OCI-LY1 (cell line): Measurements from ENCODE around the gene NUDT2.
A peak's percentile ranks its signal among the peaks of the same experiment; 100 is the strongest.

ENCODE experiments used
- H2AFZ ChIP-seq: fragments of 200-600 bp; sonication (generic), shearing (Covaris generic); 2 replicates; pipeline ENCODE4 v1.6.0; 2014; ENCODE audit warnings: antibody characterized with exemption, mild to moderate bottlenecking, low read length
- H3F3A ChIP-seq: fragments of 200-600 bp; sonication (generic), shearing (Covaris generic); 2 replicates; pipeline ENCODE4 v1.6.0; 2014; ENCODE audit warnings: mild to moderate bottlenecking, antibody characterized with exemption, low read length, moderate library complexity; ENCODE audit not compliant: insufficient read depth
- H3K27ac ChIP-seq: fragments of 200-600 bp; sonication (generic); 2 replicates; pipeline ENCODE4 v1.5.1; 2014; ENCODE audit warnings: low read length, mixed run types, mild to moderate bottlenecking, low read depth; ENCODE audit not compliant: poor library complexity, severe bottlenecking
- H3K27me3 ChIP-seq: fragments of 200-600 bp; sonication (generic); 2 replicates; pipeline ENCODE4 v1.6.0; 2014; ENCODE audit warnings: antibody characterized with exemption, mild to moderate bottlenecking, low read length, moderate library complexity; ENCODE audit not compliant: insufficient read depth
- H3K36me3 ChIP-seq: fragments of 200-600 bp; sonication (generic); 2 replicates; pipeline ENCODE4 v1.6.1; 2014; ENCODE audit warnings: mild to moderate bottlenecking, antibody characterized with exemption, low read length, moderate library complexity, mixed read lengths; ENCODE audit not compliant: insufficient read depth
- H3K4me1 ChIP-seq: fragments of 200-600 bp; sonication (generic); 2 replicates; pipeline ENCODE4 v1.5.1; 2014; ENCODE audit warnings: mild to moderate bottlenecking, low read length, moderate library complexity; ENCODE audit not compliant: insufficient read depth, severe bottlenecking
- H3K4me2 ChIP-seq: fragments of 200-600 bp; sonication (generic), shearing (Covaris generic); 2 replicates; pipeline ENCODE4 v1.6.1; 2014; ENCODE audit warnings: low read length
- H3K4me3 ChIP-seq: fragments of 200-600 bp; sonication (generic); 2 replicates; pipeline ENCODE4 v1.5.1; 2014; ENCODE audit warnings: low read length, low read depth, mild to moderate bottlenecking, mixed read lengths; ENCODE audit not compliant: poor library complexity, severe bottlenecking
- H3K79me2 ChIP-seq: fragments of 200-600 bp; shearing (Covaris generic); 2 replicates; pipeline ENCODE4 v1.6.1; 2016; ENCODE audit warnings: mixed run types, low read length, mixed read lengths; ENCODE audit not compliant: insufficient read depth
- H3K9ac ChIP-seq: fragments of 200-600 bp; sonication (generic), shearing (Covaris generic); 2 replicates; pipeline ENCODE4 v1.6.1; 2014; ENCODE audit warnings: mild to moderate bottlenecking, low read length, mixed read lengths
- H3K9me2 ChIP-seq: fragments of 200-600 bp; sonication (generic), shearing (Covaris generic); 2 replicates; pipeline ENCODE4 v1.6.1; 2014; ENCODE audit warnings: low read depth, mild to moderate bottlenecking, low read length, mixed read lengths
- H3K9me3 ChIP-seq: fragments of 200-600 bp; shearing (Covaris generic); 2 replicates; pipeline ENCODE4 v1.6.1; 2014; ENCODE audit warnings: low read length, mixed read lengths
- H4K20me1 ChIP-seq: fragments of 200-600 bp; sonication (generic), shearing (Covaris generic); 2 replicates; pipeline ENCODE4 v1.6.0; 2016; ENCODE audit warnings: mild to moderate bottlenecking, low read length; ENCODE audit not compliant: insufficient read depth
- CTCF ChIP-seq: fragments of 200-600 bp; sonication (generic), shearing (Covaris generic); IDR thresholded peaks from 2 replicates; pipeline ENCODE4 v1.5.1; 2017; ENCODE audit warnings: mild to moderate bottlenecking, antibody characterized with exemption, low read length, moderate library complexity, mixed read lengths
- EZH2 ChIP-seq: fragments of 200-600 bp; sonication (generic), shearing (Covaris generic); IDR thresholded peaks from 2 replicates; pipeline ENCODE4 v1.8.0; 2017; ENCODE audit warnings: borderline replicate concordance, mixed run types, mild to moderate bottlenecking, antibody characterized with exemption, low read length, moderate library complexity, mixed read lengths

NUDT2 gene

DNA sequence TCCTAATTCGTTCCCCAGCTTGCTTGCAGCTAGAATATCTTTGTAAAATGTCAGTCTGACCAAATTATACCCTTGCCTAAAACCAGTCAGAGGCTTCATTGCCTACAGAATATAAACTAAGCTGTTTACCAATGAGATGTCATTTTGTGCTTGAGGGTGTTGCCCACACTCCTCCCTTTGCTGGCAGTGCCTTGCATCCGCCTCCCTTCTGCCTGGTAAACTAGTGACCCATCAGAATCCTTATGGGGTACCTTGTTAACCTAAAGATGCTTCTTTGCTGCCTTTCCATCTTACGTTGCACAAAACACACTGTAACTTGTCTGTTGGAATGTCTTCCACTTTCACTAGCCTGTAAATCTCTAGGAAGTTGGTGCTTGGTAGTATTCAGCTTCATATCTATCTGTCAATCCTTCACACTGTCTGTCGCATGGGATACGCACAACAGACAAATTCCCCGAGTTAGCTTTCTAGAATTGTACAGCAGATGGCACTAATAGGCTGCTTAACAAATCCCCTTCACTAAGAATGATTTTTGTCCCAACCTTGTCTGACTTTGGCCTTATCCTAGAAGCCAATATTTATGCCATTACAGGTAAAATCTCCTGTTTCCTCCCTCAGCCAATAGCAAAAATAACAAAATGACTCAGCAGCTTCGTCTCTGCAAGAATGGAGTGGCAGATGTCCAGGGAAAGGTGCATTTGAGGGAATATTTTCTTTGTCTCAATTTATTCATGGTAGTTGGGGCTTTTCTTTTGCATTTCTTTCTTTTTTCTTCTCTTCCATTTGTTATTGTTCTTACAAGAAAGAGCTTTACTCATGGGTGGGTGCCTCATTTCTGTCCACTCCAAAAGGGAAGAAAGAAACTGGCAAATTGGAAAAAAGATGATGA lies 3.0 kb downstream of the NUDT2 start:
- peaks cover 9% of the 10 kb centered on the region for H3K79me2 ChIP-seq
- H3F3A ChIP-seq, result no peaks in the 10 kb centered on the region
- no peak overlapping the region for H3K4me2 ChIP-seq
- H2AFZ ChIP-seq, result no peak overlapping the region
- peaks cover 24% of the 10 kb centered on the region for H3K4me1 ChIP-seq
- no peaks in the 10 kb centered on the region; the same call in 1 of the 2 replicates for H3K36me3 ChIP-seq
- H3K27me3 ChIP-seq, result no peaks in the 10 kb centered on the region
- H3K4me3 ChIP-seq, result no peak overlapping the region
- no peaks in the 10 kb centered on the region for H4K20me1 ChIP-seq
- no peaks in the 10 kb centered on the region for H3K9me2 ChIP-seq
- H3K9ac ChIP-seq, result no peak overlapping the region
- H3K9me3 ChIP-seq, result no peaks in the 10 kb centered on the region
- peak overlapping the region; percentile 25 for H3K27ac ChIP-seq
- no peak for TF ChIP-seq EZH2
- peak; percentile 73 for TF ChIP-seq CTCF

- H3K4me3 ChIP-seq, result no peak overlapping the region
- H3K9me3 ChIP-seq, result no peaks in the 10 kb centered on the region
- peaks cover 4% of the 10 kb centered on the region for H3K36me3 ChIP-seq
- no peaks in the 10 kb centered on the region for H3K79me2 ChIP-seq
- no peak overlapping the region for H3K27ac ChIP-seq
- H3K9me2 ChIP-seq, result no peaks in the 10 kb centered on the region
- no peak overlapping the region for H3K4me2 ChIP-seq
- H2AFZ ChIP-seq, result no peak overlapping the region
- peaks cover 17% of the 10 kb centered on the region for H3K4me1 ChIP-seq
- no peak overlapping the region for H3K9ac ChIP-seq
- no peaks in the 10 kb centered on the region for H3F3A ChIP-seq
- no peaks in the 10 kb centered on the region for H4K20me1 ChIP-seq
- TF ChIP-seq EZH2 (no peak), CTCF (no peak)
- no peaks in the 10 kb centered on the region for H3K27me3 ChIP-seq
Measured at GRCh38 chr9:34333836-34334235, 4.5 kb downstream of the NUDT2 start.

DNA sequence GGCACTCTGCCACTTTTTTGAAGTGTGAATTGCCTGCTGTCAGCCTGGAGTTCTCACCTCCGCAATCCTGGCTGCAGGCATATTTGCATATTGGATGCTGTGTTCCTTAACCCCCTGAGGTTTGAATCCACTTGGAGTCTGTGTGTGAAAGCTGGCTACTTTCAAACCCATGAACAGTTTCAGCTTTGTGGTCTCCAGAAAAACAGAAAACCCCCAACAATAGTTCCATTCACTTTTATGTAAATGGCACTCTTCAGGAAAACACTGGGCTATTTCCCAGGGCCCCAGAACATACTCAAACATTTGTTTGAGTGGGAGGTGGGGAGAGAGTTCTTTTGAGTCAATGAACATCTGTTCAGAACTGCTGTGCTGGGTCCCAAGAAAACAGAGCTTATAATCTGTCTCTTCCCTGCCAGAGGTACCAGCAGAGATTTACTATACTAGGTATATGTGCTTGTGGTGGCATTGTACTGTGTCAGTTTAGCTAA lies 5.0 kb downstream of the NUDT2 start:
- peaks cover 17% of the 10 kb centered on the region for H3K4me1 ChIP-seq
- no peaks in the 10 kb centered on the region for H4K20me1 ChIP-seq
- peaks cover 10% of the 10 kb centered on the region for H3K36me3 ChIP-seq
- no peak overlapping the region for H2AFZ ChIP-seq
- H3F3A ChIP-seq, result no peaks in the 10 kb centered on the region
- H3K27me3 ChIP-seq, result no peaks in the 10 kb centered on the region
- no peak overlapping the region for H3K27ac ChIP-seq
- no peaks in the 10 kb centered on the region for H3K9me2 ChIP-seq
- no peaks in the 10 kb centered on the region for H3K9me3 ChIP-seq
- no peaks in the 10 kb centered on the region for H3K79me2 ChIP-seq
- no peak overlapping the region for H3K9ac ChIP-seq
- H3K4me3 ChIP-seq, result no peak overlapping the region
- no peak overlapping the region for H3K4me2 ChIP-seq
- TF ChIP-seq CTCF, result no peak
- no peak for TF ChIP-seq EZH2
